22Rv1 (cell line): ENCODE data around the gene MUC3A.

Source experiments
- H3K27ac ChIP-seq: fragments of 450-650 bp; 2 replicates; pipeline ENCODE4 v1.5.1; 2017
- CTCF ChIP-seq: fragments of 450-650 bp; IDR thresholded peaks from 2 replicates; pipeline ENCODE4 v1.5.1; 2017; ENCODE audit warnings: mild to moderate bottlenecking
- ZFX ChIP-seq: fragments of 450-650 bp; IDR thresholded peaks from 2 replicates; pipeline ENCODE4 v1.6.1; 2017; ENCODE audit warnings: antibody characterized with exemption, borderline replicate concordance

The MUC3A gene

GRCh38 chr7:100942045-100942774 is 7.1 kb upstream of the MUC3A start:
- no peak for TF ChIP-seq ZFX
- no peak for TF ChIP-seq CTCF
- no peak overlapping the region for H3K27ac ChIP-seq

- H3K27ac ChIP-seq, result no peak overlapping the region
- TF ChIP-seq CTCF (no peak), ZFX (no peak)
Observed at GRCh38 chr7:100943693-100944092, 5.6 kb upstream of the MUC3A start.

GRCh38 chr7:100944138-100944537 is 5.2 kb upstream of the MUC3A start:
- no peak overlapping the region for H3K27ac ChIP-seq
- TF ChIP-seq ZFX (no peak), CTCF (no peak)

GRCh38 chr7:100946111-100946510 is 3.2 kb upstream of the MUC3A start:
- H3K27ac ChIP-seq, result no peak overlapping the region
- TF ChIP-seq ZFX (no peak), CTCF (no peak)

GRCh38 chr7:100946766-100947365 is 2.5 kb upstream of the MUC3A start:
- TF ChIP-seq CTCF (no peak), ZFX (no peak)
- no peak overlapping the region for H3K27ac ChIP-seq

GRCh38 chr7:100947792-100948191 is 1.5 kb upstream of the MUC3A start:
- TF ChIP-seq ZFX (no peak), CTCF (no peak)
- no peak overlapping the region for H3K27ac ChIP-seq

- TF ChIP-seq ZFX, result no peak
- no peak for TF ChIP-seq CTCF
- no peak overlapping the region for H3K27ac ChIP-seq
Observed at GRCh38 chr7:100949933-100950443, 654 bp downstream of the MUC3A start.
